ENCODE data around the gene PRKCZ.
A peak's percentile ranks its signal among the peaks of the same experiment; 100 is the strongest.

PRKCZ gene

DNA sequence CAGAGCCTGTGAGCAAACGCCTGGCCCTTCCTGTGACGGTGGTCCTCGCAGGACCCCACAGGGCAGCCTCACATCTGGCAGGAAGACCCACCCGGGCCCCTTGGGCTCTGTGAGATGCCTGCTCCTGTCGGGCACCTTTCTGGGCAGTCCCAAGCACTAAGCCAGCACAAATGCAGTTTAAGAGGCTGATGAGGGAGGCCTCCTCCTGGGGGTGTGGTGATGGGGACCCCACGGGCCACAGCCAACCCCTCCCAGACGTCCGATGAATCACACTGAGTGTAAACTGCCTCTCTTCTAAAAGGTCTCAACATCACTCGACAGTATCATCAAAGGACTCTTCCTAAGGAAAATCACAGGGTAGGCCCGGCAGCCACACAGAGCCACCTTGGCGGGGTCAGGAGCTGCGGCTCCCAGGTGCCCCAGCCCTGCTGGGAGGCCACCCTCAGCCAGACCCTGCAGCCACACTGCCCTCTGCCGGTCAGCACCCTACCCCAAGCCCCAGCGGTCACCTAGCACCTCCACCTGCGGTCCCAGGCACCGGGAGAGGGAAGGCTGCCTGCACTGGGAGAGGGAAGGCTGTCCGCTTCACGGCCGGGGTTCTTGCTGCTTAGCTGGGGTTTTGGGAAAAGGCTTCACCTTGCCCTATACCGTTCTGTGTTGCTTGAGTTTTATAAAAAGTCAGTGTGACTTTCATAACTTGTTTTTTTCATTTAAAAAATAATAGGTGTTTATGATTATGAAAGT is 3.9 kb upstream of the PRKCZ start:
- Histone ChIP-seq H3K27ac (ENCODE audit: low read length) (no peak overlapping the region), H3K4me1 (ENCODE audit: control insufficient read depth, insufficient read depth, low read length) (peaks cover 12% of the 10 kb centered on the region), H3K9me3 (ENCODE audit: control insufficient read depth in 2 of 2, low read length in 2 of 2) (no peaks in the 10 kb centered on the region), H3K27me3 (ENCODE audit: control insufficient read depth in 1 of 2, insufficient read depth in 2 of 2, low read length in 2 of 2) (peaks cover 35 to 53% of the 10 kb centered on the region in 2 donors), H3K4me3 (ENCODE audit: low read length in 2 of 2) (no peak overlapping the region), H3K36me3 (ENCODE audit: control insufficient read depth in 2 of 2, insufficient read depth in 2 of 2, low read length in 2 of 2) (no peaks in the 10 kb centered on the region), H3K9ac (ENCODE audit: low read length in 2 of 2) (no peak overlapping the region)

GRCh38 chr1:2046953-2047748 is 3.1 kb upstream of the PRKCZ start:
- no peak overlapping the region for H3K27ac ChIP-seq (ENCODE audit: low read length)
- H3K4me1 ChIP-seq (ENCODE audit: control insufficient read depth, insufficient read depth, low read length): peaks cover 12% of the 10 kb centered on the region
- H3K27me3 ChIP-seq (ENCODE audit: control insufficient read depth in 1 of 2, insufficient read depth in 2 of 2, low read length in 2 of 2): peaks cover 39 to 61% of the 10 kb centered on the region in 2 donors

GRCh38 chr1:2047749-2048729 is 2.2 kb upstream of the PRKCZ start:
- H3K9ac ChIP-seq (ENCODE audit: low read length in 2 of 2): no peak overlapping the region
- peaks cover 39 to 61% of the 10 kb centered on the region in 2 donors for H3K27me3 ChIP-seq (ENCODE audit: control insufficient read depth in 1 of 2, insufficient read depth in 2 of 2, low read length in 2 of 2)
- no peaks in the 10 kb centered on the region for H3K9me3 ChIP-seq (ENCODE audit: control insufficient read depth in 2 of 2, low read length in 2 of 2)
- H3K4me3 ChIP-seq (ENCODE audit: low read length in 2 of 2): no peak overlapping the region
- H3K36me3 ChIP-seq (ENCODE audit: control insufficient read depth in 2 of 2, insufficient read depth in 2 of 2, low read length in 2 of 2): no peaks in the 10 kb centered on the region
- H3K4me1 ChIP-seq (ENCODE audit: control insufficient read depth, insufficient read depth, low read length): peaks cover 12% of the 10 kb centered on the region
- H3K27ac ChIP-seq (ENCODE audit: low read length): no peak overlapping the region

More at GRCh38 chr1:2046953-2047748, 3.1 kb upstream of the PRKCZ start:
- H3K4me3 ChIP-seq (ENCODE audit: low read length in 2 of 2): no peak overlapping the region
- H3K9me3 ChIP-seq (ENCODE audit: control insufficient read depth in 2 of 2, low read length in 2 of 2): no peaks in the 10 kb centered on the region
- H3K36me3 ChIP-seq (ENCODE audit: control insufficient read depth in 2 of 2, insufficient read depth in 2 of 2, low read length in 2 of 2): no peaks in the 10 kb centered on the region
- H3K9ac ChIP-seq (ENCODE audit: low read length in 2 of 2): no peak overlapping the region

- H3K9ac ChIP-seq (ENCODE audit: low read length in 2 of 2): no peak overlapping the region
- H3K27ac ChIP-seq (ENCODE audit: low read length): no peak overlapping the region
- peaks cover 12% of the 10 kb centered on the region for H3K4me1 ChIP-seq (ENCODE audit: control insufficient read depth, insufficient read depth, low read length)
- peaks cover 39 to 61% of the 10 kb centered on the region in 2 donors for H3K27me3 ChIP-seq (ENCODE audit: control insufficient read depth in 1 of 2, insufficient read depth in 2 of 2, low read length in 2 of 2)
- H3K36me3 ChIP-seq (ENCODE audit: control insufficient read depth in 2 of 2, insufficient read depth in 2 of 2, low read length in 2 of 2): no peaks in the 10 kb centered on the region
- peak overlapping the region in 1 of 2 donors; percentile 65 for H3K4me3 ChIP-seq (ENCODE audit: low read length in 2 of 2)
- H3K9me3 ChIP-seq (ENCODE audit: control insufficient read depth in 2 of 2, low read length in 2 of 2): no peaks in the 10 kb centered on the region
Observed at GRCh38 chr1:2049225-2049717, 940 bp upstream of the PRKCZ start.

DNA sequence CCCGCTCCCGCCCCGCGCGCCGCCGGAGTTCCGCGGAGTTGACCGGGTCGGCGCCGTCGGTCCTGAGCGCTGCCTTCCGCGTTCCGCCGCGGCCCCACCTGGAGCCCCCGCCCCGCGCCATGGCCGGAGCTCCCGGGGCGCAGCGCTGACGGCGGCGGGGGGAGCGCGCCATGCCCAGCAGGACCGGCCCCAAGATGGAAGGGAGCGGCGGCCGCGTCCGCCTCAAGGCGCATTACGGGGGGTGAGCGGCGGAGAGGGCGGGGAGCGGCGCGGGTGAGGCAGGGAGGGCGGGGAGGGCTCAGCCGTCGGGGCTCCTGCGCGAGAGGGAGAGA is 216 bp downstream of the PRKCZ start:
- H3K9ac ChIP-seq (ENCODE audit: low read length in 2 of 2): no peak overlapping the region
- peaks cover 3% of the 10 kb centered on the region for H3K4me1 ChIP-seq (ENCODE audit: control insufficient read depth, insufficient read depth, low read length)
- H3K9me3 ChIP-seq (ENCODE audit: control insufficient read depth in 2 of 2, low read length in 2 of 2): no peaks in the 10 kb centered on the region
- H3K4me3 ChIP-seq (ENCODE audit: low read length in 2 of 2): no peak overlapping the region
- peaks cover 37 to 61% of the 10 kb centered on the region in 2 donors for H3K27me3 ChIP-seq (ENCODE audit: control insufficient read depth in 1 of 2, insufficient read depth in 2 of 2, low read length in 2 of 2)
- H3K27ac ChIP-seq (ENCODE audit: low read length): no peak overlapping the region
- no peaks in the 10 kb centered on the region for H3K36me3 ChIP-seq (ENCODE audit: control insufficient read depth in 2 of 2, insufficient read depth in 2 of 2, low read length in 2 of 2)

DNA sequence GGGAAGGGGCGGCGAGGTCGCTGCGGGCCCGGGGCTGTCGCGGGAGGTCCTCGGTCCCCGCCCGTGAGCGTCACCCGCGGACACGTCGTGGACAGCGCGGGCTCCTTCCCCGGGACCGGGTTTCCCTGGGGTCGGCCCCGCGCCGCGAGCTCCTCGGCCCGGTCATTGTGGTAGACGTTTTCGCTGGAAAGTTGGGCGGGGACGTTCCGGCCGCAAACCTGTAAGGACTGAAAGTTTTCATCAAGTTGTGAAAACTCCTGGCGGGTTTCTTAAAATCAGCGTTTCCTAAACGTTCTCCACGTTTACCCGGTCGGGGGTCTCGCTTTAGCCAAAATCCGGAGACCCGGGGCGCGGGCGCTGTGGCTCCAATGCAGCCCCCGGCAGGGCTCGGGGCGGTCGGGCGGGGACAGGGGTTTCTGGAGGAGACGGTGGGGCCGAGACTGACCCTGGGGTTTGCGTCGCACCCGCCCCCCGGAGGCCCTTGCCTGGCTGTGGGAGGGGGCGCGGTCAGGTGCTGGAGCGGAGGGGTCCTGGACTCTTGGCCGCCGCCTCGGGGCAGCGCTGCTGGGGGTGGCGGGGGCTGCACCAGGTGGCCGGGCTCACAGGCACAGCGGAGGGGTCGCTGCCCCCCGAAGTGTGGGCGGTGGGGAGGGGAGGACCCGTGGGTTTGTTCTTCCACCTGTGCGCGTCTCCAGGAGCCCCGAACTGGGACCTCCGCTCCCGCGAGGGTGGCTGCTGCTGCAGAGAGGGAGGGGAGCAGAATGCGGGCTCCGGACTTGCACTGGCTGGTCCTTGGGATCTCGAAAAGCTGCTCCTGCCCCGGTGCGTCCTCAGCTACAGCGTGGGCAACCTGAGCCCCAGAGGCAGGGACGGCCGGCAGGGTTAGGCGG is 827 bp downstream of the PRKCZ start:
- Histone ChIP-seq H3K4me3 (ENCODE audit: low read length in 2 of 2) (no peak overlapping the region), H3K36me3 (ENCODE audit: control insufficient read depth in 2 of 2, insufficient read depth in 2 of 2, low read length in 2 of 2) (no peaks in the 10 kb centered on the region), H3K27me3 (ENCODE audit: control insufficient read depth in 1 of 2, insufficient read depth in 2 of 2, low read length in 2 of 2) (peaks cover 32 to 56% of the 10 kb centered on the region in 2 donors), H3K9ac (ENCODE audit: low read length in 2 of 2) (no peak overlapping the region), H3K4me1 (ENCODE audit: control insufficient read depth, insufficient read depth, low read length) (peaks cover 3% of the 10 kb centered on the region), H3K9me3 (ENCODE audit: control insufficient read depth in 2 of 2, low read length in 2 of 2) (no peaks in the 10 kb centered on the region), H3K27ac (ENCODE audit: low read length) (no peak overlapping the region)

- H3K27me3 ChIP-seq (ENCODE audit: control insufficient read depth in 1 of 2, insufficient read depth in 2 of 2, low read length in 2 of 2): peaks cover 25 to 46% of the 10 kb centered on the region in 2 donors
- no peak overlapping the region for H3K4me3 ChIP-seq (ENCODE audit: low read length in 2 of 2)
- no peaks in the 10 kb centered on the region for H3K36me3 ChIP-seq (ENCODE audit: control insufficient read depth in 2 of 2, insufficient read depth in 2 of 2, low read length in 2 of 2)
- no peak overlapping the region for H3K27ac ChIP-seq (ENCODE audit: low read length)
- no peaks in the 10 kb centered on the region for H3K9me3 ChIP-seq (ENCODE audit: control insufficient read depth in 2 of 2, low read length in 2 of 2)
- H3K9ac ChIP-seq (ENCODE audit: low read length in 2 of 2): no peak overlapping the region
- peaks cover 3% of the 10 kb centered on the region for H3K4me1 ChIP-seq (ENCODE audit: control insufficient read depth, insufficient read depth, low read length)
Observed at GRCh38 chr1:2052054-2052679, 2.0 kb downstream of the PRKCZ start.

DNA sequence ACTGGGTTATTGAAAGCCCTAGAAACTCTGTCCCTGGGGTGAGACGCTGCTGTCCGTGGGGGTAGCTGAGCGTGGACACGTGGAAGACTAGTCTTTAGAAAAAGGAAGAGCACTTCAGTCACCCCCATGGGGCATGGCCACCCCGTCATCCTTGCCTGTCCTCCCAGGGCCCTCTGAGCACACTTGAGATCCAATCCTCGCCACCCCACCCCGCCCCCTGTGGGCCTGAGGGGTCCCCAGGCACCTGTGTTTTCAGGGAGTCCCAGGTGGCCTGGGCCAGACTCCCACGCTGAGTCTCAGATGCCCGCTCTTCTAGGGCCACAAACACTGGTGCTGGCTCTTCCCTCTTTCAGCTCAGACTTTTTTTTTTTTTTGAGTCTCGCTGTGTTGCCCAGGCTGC is 2.5 kb downstream of the PRKCZ start:
- H3K9ac ChIP-seq (ENCODE audit: low read length in 2 of 2): no peak overlapping the region

DNA sequence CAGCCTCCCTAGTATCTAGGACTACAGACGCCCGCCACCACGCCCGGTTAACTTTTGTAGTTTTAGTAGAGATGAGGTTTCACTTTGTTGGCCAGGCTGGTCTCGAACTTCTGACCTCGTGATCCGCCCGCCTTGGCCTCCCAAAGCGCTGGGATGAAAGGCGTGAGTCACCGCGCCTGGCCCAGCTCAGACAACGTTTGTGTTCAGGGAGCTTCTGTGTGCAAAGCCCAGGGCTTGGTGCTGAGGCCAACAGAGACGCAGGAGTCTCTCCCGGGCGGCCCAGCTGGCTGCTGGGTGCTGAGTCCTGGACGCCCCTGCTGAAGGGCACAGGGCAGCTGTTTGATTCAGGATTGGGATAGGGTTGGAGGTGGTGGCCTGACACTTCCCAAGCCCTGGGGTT is 3.0 kb downstream of the PRKCZ start:
- no peak overlapping the region for H3K27ac ChIP-seq (ENCODE audit: low read length)
- H3K4me1 ChIP-seq (ENCODE audit: control insufficient read depth, insufficient read depth, low read length): peaks cover 3% of the 10 kb centered on the region
- peaks cover 18 to 36% of the 10 kb centered on the region in 2 donors for H3K27me3 ChIP-seq (ENCODE audit: control insufficient read depth in 1 of 2, insufficient read depth in 2 of 2, low read length in 2 of 2)
- H3K9me3 ChIP-seq (ENCODE audit: control insufficient read depth in 2 of 2, low read length in 2 of 2): no peaks in the 10 kb centered on the region
- no peaks in the 10 kb centered on the region for H3K36me3 ChIP-seq (ENCODE audit: control insufficient read depth in 2 of 2, insufficient read depth in 2 of 2, low read length in 2 of 2)
- H3K9ac ChIP-seq (ENCODE audit: low read length in 2 of 2): no peak overlapping the region
- H3K4me3 ChIP-seq (ENCODE audit: low read length in 2 of 2): no peak overlapping the region

More for the DNA sequence above, 2.5 kb downstream of the PRKCZ start:
- Histone ChIP-seq H3K36me3 (ENCODE audit: control insufficient read depth in 2 of 2, insufficient read depth in 2 of 2, low read length in 2 of 2) (no peaks in the 10 kb centered on the region), H3K4me1 (ENCODE audit: control insufficient read depth, insufficient read depth, low read length) (peaks cover 3% of the 10 kb centered on the region), H3K27ac (ENCODE audit: low read length) (no peak overlapping the region), H3K9me3 (ENCODE audit: control insufficient read depth in 2 of 2, low read length in 2 of 2) (no peaks in the 10 kb centered on the region), H3K27me3 (ENCODE audit: control insufficient read depth in 1 of 2, insufficient read depth in 2 of 2, low read length in 2 of 2) (peaks cover 21 to 40% of the 10 kb centered on the region in 2 donors), H3K4me3 (ENCODE audit: low read length in 2 of 2) (no peak overlapping the region)
